ENCODE results near the gene PHLDA1. TPM values are rescaled to one million over a fixed set of nuclear protein-coding genes. Genes with fewer than 3 reads are reported as not detected.
A peak's percentile ranks its signal among the peaks of the same experiment; 100 is the strongest.

Gene PHLDA1
- total and polyA plus RNA-seq, 2 of the 4 experiments (the other 2 are of a cell fraction), result 27.8 to 32.4 TPM

GRCh38 chr12:76014007-76014406 lies 17.6 kb downstream of the PHLDA1 start:
- Histone ChIP-seq H2BK20ac (ENCODE audit: low read depth, low read length) (peak overlapping the region; percentile 35), H4K8ac (ENCODE audit: low read depth in 2 of 2, low read length in 2 of 2) (peak overlapping the region in 1 of 2 experiments; percentile 31; a peak in 1 of 4 replicates), H2BK5ac (ENCODE audit: low read depth, low read length, poor library complexity, severe bottlenecking) (no peak overlapping the region), H3K4me3 (ENCODE audit: insufficient read depth, low read depth, low read length) (no peak overlapping the region), H2BK120ac (ENCODE audit: low read depth, low read length) (peak overlapping the region; percentile 69), H3K56ac (ENCODE audit: extremely low read depth, insufficient read depth, low read length) (no peak overlapping the region), H3K23ac (ENCODE audit: low read depth, low read length) (no peak overlapping the region), H3K14ac (replicated peaks; ENCODE audit: low read depth, low read length) (no peak overlapping the region), H3K27ac (ENCODE audit: insufficient read depth, low read length) (no peak overlapping the region), H4K91ac (ENCODE audit: insufficient read depth, low read depth, low read length) (no peak overlapping the region), H3K4me1 (ENCODE audit: control insufficient read depth, insufficient read depth, low read length) (peaks cover 13% of the 10 kb centered on the region), H2AK9ac (replicated peaks; ENCODE audit: low read depth, low read length, poor library complexity) (peak overlapping the region; percentile 44), H3K4me2 (ENCODE audit: low read depth, low read length) (no peak overlapping the region), H3K36me3 (ENCODE audit: control insufficient read depth, insufficient read depth, low read length) (no peaks in the 10 kb centered on the region), H2BK15ac (ENCODE audit: low read depth, low read length) (no peak overlapping the region), H3K9me3 (ENCODE audit: control insufficient read depth, insufficient read depth, low read length) (no peaks in the 10 kb centered on the region), H3K27me3 (ENCODE audit: control insufficient read depth, insufficient read depth, low read length) (no peaks in the 10 kb centered on the region), H3K9me1 (ENCODE audit: insufficient read depth, low read length) (peaks cover 10% of the 10 kb centered on the region), H4K20me1 (ENCODE audit: insufficient read depth, low read length) (no peaks in the 10 kb centered on the region), H2AFZ (replicated peaks; ENCODE audit: low read length, poor library complexity) (no peak overlapping the region), H4K5ac (ENCODE audit: low read depth, low read length) (no peak overlapping the region), H3K79me1 (ENCODE audit: low read depth in 1 of 2, low read length in 2 of 2) (peaks cover 0 to 12% of the 10 kb centered on the region in 2 experiments), H3K18ac (ENCODE audit: low read depth, low read length) (no peak overlapping the region), H2AK5ac (ENCODE audit: low read depth, low read length) (no peak overlapping the region; the same call in 1 of the 2 replicates), H3K4ac (ENCODE audit: low read depth, low read length) (no peak overlapping the region), H3K9ac (ENCODE audit: low read depth, low read length) (no peak overlapping the region)
- DNase-seq (no peak), ATAC-seq (ENCODE audit: low read depth) (no peak)
- 100% methylated on average over 1 of the region's 8 CpGs; no CpG with 5 or more reads in 1 of the 2 experiments for WGBS, 2 experiments (ENCODE audit: extremely low coverage in 2 of 2, insufficient read length in 1 of 2)
- intact Hi-C loops (cut with micrococcal nuclease), result no loop called here
- no peak for TF ChIP-seq BHLHE40 (IDR thresholded peaks at IDR 0.05; ENCODE audit: low read depth, low read length)
- no peak for TF ChIP-seq RCOR1 (IDR thresholded peaks at IDR 0.05; ENCODE audit: insufficient replicate concordance, low read length)
- TF ChIP-seq CTCF (conservative IDR thresholded peaks at IDR 0.05; ENCODE audit: low read depth, low read length), result no peak
- TF ChIP-seq ELK1 (IDR thresholded peaks at IDR 0.05; ENCODE audit: borderline replicate concordance, low read depth, low read length), result no peak
- no peak for TF ChIP-seq RFX5 (IDR thresholded peaks at IDR 0.05; ENCODE audit: low read depth, low read length)
- TF ChIP-seq FOS (IDR thresholded peaks at IDR 0.05; ENCODE audit: low read depth, low read length), result no peak
- TF ChIP-seq CEBPB (IDR thresholded peaks at IDR 0.05; ENCODE audit: low read depth, low read length), result no peak
- TF ChIP-seq CHD1 (IDR thresholded peaks at IDR 0.05; ENCODE audit: low read depth, low read length), result no peak
- no peak for TF ChIP-seq MAFK (IDR thresholded peaks at IDR 0.05; ENCODE audit: low read depth, low read length)
- no peak for TF ChIP-seq NFE2L2 (IDR thresholded peaks at IDR 0.05; ENCODE audit: low read depth, low read length)
- no peak for TF ChIP-seq USF2 (IDR thresholded peaks at IDR 0.05; ENCODE audit: low read depth, low read length)
- TF ChIP-seq MAZ (IDR thresholded peaks at IDR 0.05; ENCODE audit: borderline replicate concordance, low read depth, low read length), result no peak
- TF ChIP-seq RAD21 (IDR thresholded peaks at IDR 0.05; ENCODE audit: low read length), result no peak
- TF ChIP-seq POLR2A (IDR thresholded peaks at IDR 0.05; ENCODE audit: low read depth, low read length), result no peak
- TF ChIP-seq SMC3 (IDR thresholded peaks at IDR 0.05; ENCODE audit: low read depth, low read length), result no peak
- TF ChIP-seq MXI1 (IDR thresholded peaks at IDR 0.05; ENCODE audit: borderline replicate concordance, low read depth, low read length), result no peak
- no TSS peak for BruUV-seq (replicated peaks)
- in situ Hi-C loops (cut with MboI; ENCODE audit: low sequenced_read_pairs), result no loop called here
- ChIA-PET POLR2A (ENCODE audit: unreplicated experiment) (no interaction called here), CTCF (no interaction called here)
- dilution Hi-C loops (cut with HindIII; ENCODE audit: low sequenced_read_pairs, unreplicated experiment), result no loop called here
